HUDEP-2 (cell line): ENCODE data around the gene CNTNAP2.

Experiments
- DNase-seq, 76 experiments: peaks; one replicate each; lab custom pipeline; 2025; ENCODE audit not compliant: unreplicated experiment in 76 of 76; lab: John Stamatoyannopoulos, UW

The CNTNAP2 gene

DNA sequence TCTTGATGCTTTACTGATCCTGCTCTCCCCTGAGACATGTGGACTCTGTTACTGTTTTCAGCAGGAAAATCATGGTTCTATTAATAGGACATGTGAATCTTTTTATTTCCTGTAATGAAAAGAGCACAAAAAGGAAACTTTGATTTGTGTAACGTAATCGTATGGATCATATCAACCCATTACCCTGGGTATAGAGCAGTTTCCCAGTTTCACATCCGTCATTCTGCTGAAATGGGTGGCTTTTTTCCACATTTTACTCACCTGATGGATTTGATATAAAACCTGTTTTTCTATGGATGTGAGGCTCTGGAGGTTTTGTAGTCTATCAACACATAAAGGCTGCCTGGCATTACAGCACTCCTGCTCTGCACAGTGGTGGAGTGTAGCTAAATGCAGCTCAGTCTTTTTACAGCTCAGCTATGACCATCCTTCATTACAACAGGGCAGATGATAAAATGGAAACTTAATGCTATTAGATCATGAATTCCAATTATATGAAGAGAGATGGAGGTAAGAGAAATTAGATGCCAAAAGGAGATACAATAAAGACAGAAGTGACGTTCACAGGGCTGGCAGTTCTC lies 1987.6 kb downstream of the CNTNAP2 start:
- no peak for DNase-seq

DNA sequence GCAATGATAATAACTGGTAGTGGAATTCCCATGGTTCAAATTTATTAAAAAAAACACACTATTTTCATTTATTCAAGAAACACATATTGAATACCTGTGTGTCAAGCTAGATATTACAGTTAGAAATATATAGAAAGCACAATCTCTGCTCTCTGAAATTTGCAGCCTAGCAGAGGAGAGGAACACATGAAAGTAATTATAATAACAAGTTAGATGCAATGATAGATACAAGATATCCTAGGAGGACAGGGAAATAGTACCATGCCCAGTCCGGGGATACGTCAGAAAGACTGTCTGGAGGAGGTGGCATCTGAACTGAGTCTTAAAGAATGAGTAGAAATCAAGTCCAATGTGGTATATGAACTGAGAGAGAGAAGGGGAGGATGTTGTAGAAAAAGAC lies 1988.3 kb downstream of the CNTNAP2 start:
- no peak for DNase-seq

DNA sequence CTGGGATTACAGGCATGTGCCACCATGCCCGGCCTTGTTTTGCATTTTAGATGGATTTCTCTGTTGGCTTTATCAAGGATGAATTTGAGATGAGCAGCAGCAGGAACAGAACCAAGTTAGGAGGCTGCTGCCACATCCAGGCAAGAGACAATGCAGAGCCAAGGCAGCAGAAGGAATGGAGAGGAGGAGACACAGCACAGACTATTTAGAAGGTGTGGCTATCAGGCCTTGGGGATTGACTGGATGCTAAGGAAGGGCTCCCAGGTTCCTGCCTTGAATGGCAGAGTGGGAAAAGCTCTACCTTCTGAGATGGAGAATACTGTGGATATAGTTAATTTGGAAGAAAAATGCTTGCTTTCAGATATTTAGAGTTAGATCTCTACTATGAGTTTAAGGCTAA lies 1989.3 kb downstream of the CNTNAP2 start:
- no peak for DNase-seq

DNA sequence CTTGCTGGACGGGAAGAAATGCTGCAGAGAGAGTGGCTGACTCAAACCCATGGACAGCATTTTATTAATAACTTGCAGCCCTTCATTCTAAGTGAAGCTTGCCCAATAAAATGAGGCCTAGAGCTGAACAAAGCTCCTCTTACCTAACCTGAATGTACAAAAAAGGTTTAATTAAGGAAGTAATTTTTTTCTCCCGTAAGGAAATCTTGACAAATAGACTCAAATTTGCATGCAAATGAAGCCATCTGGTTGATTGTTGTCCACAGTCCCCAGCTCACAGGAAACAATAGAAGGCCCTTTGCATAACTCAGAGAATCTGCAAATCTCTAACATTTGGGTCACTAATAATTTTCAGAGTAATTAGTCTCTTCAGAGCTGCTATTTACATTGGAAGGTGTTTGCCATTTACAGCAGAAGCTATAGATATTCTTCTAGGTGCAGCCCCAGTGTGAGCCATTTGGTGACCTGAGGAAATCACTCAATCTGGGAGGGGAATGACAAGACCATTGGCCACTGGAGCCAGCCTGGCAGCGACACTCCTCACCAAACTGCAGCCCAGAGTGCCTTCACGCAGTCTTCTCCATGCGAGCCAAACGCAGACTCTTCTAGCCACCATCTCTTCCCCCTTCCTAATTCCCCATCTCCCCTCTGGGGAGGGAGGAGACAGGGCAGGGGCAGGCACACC lies 1991.0 kb downstream of the CNTNAP2 start:
- DNase-seq: no peak

DNA sequence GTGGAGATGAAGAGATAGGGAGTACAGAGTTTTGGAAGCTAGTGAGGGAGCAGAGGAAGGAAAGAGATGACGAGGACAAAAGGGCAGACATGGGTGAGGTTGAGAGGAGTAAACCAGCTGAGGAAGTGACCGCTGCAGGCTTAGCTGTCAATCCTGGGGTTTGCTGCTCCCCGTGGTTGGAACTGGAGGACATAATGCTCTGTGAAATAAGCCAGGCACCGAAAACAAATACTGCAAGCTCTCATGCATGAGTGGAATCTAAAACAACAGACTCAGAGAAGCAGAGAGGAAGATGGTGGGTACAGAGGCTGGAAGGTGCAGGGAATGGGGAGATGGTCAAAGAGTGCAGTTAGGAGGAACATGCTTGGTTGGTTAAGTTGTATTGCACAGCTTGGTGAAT lies 1991.8 kb downstream of the CNTNAP2 start:
- DNase-seq: no peak

DNA sequence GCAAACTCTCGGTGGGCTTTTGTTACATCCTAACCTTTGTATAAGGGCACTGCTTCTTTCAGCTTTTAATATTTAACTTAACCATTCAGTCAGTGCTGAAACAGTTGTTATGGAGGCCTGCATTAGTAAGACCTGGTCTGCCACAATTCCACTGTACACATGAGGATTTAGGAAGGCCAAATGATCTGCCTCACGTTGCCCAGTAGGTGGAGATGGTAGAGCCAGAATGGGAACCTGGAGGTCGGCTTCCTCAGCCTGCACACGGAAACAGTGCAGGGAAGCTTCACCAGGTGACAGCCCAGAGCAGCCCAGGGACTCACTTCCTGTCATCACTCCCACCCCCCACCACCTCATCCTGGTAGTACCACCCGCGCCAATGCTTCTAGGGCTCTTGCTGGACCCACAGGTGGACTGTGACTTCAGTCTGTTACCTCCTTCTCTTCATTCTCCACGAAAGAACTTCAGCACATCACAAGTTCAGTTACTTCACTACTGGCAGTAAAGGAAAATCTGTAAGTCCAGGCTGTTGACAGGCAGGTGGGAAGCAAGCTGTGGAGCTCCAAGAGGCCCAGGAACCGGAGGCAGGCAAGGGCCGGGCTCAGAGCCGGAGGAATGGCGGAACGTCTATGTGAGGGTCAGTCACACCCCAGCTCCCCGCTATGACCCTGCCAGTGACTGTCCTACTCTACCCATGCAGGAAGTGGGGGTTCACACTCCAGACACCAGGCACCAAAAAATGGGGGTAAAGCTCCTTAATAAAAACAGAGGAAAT lies 1993.7 kb downstream of the CNTNAP2 start:
- DNase-seq: no peak

DNA sequence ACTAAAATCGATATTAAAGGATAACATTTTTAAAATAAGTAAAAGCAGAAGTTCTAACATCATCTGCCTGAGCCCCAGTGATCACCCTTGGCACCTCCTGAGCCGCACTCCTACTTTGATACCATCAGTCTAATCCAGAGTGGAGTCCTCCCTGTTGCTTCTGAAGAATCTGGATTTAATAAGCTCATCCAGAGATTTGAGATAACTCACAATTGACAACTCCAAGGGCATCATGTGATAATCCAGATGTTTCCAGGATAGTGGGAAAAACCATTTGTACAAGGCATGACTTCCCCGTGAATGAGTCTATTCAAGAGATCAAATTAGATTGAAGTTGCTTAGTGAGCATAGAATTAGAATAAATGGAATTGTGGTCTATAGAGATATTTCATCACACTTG lies 1998.2 kb downstream of the CNTNAP2 start:
- DNase-seq: no peak

DNA sequence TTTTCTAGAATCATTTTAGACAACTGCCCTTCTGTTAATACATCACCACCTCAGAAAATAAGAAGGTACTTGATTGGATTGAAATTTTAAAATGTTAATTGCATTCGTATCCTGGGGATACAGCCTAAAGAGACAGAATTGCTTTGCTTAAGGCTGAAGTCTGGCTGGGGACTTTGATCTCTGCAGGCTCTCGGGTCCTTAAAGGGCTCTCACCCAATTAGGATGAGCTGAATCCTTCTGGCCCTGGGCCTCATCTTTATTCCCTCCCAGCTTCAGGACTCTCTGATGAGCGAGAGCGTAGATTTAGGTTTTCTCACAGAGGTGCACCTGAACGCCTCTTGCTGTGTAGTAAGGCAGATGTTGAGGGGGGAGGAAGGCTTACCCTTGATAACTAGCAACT lies 1998.7 kb downstream of the CNTNAP2 start:
- no peak for DNase-seq

DNA sequence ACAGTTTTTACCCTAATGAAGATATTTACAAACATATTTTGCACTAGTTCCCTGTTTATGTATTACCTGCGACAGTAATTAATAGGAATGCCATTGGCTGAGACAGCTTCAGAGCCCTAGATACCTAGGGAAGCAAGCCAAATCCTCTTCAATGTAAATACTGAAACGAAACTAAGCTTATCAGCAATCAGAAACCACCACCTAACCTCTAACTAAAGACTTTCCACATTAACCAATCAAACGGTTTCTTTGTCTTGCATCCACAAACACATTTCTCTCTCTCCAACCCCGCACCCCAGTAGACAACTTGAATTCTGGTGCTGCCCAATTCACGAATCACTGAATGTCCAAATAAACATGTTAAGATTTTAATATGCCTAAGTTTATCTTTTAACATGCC lies 1999.6 kb downstream of the CNTNAP2 start:
- no peak for DNase-seq

DNA sequence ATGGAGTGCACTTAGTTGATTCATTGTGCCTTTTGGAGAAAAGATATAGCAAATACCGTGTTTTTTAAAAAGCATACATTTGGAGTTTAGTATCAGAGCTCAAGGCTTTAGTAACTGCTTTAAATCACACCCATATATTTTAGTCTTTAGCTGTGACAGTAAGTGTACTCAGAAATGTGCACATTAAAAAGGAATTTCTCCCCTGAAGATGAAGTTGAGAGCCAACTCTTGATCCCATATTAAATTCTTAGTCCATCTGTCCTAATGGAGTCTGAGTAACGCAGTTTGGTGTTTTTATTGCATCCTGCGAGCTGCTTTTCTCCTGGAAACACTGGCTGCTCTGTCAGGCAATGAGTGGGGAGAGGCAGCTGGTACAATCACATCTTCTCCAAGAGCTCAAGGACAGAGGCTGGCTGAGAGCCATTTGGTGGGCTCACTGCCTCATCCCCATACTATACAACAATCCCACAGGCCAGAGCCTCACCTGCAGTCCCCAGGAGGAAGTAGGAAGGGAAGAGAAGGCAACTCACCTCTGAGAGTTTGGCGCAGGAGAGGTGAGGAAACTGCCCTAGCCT lies 2000.3 kb downstream of the CNTNAP2 start:
- no peak for DNase-seq

DNA sequence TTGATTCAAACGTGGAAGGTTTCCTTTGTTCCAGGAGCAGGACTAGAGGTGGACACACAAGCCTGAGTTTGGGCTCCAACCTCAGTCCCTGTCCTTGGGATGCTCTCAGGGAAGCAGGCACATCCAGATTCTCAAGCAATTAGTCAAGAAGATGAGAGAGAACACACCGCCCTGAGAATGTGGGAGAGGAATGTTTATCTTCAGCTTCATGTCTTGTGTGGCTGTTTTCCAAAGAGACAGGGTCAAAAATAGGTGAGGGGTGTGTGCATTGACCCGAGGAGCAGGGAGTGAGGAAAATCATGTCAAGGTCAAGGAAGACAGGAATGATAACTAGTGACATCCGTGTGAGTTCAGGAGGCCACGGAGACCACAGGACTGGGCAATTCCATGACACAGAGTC lies 2001.8 kb downstream of the CNTNAP2 start:
- DNase-seq: no peak

DNA sequence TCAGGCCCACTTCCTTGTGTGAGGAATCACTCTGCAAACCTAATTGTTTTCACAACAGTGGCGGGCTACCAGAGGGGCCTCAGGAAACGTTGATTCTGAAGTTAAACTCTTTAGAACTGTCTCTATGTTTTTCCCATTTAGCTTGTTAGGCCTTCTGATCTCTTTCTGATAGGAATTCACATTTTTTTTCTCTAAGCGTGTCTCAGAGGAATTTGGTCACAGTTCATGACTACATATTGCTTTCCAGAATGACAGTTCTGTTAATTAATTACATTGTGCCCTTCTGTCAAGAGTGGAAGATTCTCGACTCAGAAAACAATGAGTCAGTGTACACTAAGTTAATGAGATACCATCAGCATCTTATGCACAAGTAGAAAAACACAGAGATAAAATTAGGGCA lies 2004.8 kb downstream of the CNTNAP2 start:
- no peak for DNase-seq

DNA sequence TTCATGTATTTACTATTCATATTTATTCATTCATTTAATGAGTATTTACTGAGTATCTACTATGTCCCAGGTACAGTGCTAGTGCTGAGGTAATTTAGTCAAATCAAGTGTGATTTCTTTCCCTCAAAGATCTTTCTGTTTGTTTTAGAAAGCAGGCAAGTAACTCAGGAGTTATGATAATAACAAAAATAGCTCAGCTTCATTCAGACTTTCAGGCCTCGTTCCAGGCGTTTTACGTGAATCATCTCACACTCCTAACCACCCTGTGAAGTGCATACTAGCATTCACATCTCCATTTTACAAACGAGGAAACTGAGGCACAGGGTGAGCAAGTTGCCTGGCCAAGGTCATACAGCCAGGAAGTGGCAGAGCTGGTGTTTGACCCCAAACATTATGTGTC lies 2005.2 kb downstream of the CNTNAP2 start:
- no peak for DNase-seq

DNA sequence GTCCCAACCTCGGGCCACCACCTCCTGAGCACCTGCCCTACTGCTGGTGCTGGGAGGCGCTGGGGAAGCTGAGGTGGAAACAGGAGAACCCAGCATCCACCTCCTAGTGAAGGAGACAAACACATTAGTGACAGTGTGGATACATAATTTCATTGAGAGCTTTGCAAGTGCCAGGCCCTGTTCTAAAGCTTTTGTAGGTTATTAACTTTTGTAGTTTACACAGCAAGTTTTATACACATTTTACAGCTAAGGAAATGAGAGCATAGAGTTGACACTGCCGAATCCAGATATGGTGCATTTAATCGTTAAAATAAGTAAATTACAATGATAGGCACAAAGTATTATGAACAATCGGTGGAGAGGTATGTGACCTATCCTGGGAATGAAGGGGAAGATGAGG lies 2007.9 kb downstream of the CNTNAP2 start:
- no peak for DNase-seq

DNA sequence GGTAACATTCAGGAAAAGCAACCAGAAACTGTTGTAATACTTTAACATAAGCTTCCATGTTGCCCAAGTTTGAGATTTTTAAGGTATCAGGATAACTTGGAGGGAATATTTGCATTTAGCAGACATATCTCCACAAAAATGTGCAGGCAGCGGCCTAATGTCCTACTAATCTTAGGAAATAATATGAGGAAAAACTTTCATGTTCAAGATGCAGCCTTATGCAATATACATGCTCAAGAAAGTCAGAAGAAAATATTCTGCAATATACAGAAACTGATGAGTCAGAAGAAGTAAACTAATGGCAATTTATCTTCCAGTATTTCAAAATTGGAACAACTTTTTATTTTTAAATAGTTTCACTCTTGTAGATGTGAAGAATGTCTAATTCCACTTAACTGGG lies 2010.8 kb downstream of the CNTNAP2 start:
- DNase-seq: no peak

DNA sequence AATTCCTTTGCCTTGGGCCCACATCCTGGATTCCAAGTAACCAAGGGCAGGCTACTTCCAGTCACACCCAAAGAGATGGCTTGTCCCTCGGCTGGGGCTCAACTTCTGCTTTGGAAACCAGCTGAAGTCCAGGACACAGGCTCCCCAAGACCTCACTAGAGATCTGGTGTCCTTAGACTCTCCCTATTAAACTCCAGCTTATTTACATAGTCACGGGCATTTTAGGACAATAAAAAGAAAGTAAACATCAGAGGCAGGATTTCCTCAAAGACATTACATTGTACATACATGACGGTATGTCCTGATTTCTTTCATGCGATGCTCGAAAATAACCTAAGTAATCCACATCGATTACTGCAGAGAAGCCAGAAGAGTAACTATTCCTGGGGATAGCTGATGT lies 2012.4 kb downstream of the CNTNAP2 start:
- DNase-seq: no peak

DNA sequence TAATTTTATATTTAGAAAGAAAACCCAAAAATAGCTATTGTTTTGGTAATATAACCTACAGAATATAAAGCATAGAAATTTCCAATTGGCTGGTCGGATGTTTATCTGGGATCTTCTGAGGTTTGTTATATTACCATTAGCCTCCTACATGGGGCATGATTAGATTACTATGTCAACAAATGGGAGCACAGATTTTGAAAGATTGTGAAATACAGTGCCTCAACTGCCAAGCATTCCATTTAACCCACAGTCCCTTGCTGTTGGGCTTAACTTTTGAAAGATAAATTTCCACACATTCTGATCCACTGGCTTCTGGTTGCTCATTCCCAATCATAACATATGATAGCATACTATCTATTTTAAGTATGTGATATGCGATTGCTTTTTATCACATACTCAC lies 2018.5 kb downstream of the CNTNAP2 start:
- DNase-seq: no peak

DNA sequence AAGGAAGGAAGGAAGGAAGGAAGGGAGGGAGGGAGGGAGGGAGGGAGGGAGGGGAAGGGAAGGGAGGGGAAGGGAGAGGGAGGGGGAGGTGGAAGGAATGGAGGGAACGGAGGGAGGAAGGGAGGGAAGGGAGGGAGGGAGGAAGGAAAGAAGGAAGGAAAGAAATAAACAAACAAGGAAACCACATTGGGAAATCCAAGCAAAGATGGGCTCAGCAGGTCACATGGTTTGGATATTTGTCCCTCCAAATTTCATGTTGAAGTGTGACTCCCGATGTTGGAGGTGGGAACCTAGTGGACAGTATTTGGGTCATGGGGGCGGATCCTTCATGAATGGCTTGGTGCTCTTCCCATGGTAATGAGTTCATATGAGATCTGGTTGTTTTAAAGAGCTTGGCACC lies 2019.4 kb downstream of the CNTNAP2 start:
- no peak for DNase-seq

DNA sequence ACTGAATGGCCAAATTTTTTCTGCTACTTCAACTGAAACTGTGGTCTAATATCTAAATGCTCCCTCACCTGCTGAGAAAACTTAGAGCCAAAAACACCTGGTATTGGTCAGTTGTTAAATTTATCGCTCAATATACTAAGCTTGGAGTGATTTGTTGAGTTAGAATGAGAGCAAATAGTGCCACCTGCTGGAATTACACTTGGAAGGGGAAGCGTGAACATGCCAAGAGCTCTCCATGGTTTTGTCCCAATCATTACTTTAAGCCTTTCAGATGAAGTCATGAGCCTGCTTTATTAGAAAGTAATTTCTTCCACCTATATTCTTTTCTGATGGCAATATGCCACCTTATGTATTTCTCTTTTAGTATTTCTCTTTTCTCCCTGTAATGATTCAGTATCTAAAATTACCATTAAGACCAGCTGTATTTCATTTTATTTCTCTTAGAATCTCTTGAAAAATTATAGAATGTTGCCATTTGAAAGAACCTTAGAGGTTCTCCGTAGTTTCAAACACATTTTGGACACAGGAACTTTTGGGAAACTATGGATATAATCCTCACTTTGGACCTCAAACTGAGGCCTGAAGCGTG lies 2026.2 kb downstream of the CNTNAP2 start:
- peak in 12 of 76 experiments; percentile 0 to 28 (median 6) for DNase-seq

DNA sequence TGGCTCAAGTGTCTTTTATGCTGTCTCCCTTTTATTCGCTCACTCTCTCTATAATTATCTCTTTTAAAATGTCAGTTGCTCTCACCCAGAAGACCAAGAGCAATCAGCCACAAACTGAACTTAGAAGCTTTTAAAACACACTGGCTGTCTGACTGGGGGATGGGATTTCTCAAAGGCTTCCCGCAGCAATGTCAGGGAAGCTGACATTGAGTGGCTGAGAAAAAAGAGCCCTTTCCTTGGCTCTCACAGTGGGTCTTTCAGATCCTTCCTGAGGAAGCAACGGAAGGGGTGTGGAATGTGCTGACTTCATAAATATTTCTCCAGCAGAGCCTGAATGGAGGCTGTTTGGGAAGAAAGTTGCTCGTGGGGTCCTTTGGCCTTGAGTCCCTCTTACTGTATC lies 2028.2 kb downstream of the CNTNAP2 start:
- no peak for DNase-seq

DNA sequence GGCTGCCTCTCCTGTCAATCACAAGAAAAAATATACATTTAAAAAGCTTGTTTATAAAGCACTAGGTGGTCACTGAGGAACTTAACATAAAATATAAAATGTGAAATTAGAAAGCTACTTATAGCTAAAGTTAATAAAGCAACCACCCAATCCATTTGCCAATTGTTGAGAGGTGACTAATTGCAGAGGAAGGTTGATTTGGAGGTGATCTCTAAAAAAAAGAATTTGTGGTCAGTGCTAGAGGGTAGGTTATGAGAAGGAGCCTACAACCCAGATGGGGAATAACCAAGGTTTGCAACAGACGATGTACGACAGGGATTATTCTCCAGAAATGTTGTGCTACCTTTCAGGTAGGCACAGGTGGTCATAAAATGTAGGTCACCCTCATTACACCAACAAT lies 2029.7 kb downstream of the CNTNAP2 start:
- no peak for DNase-seq
